Endothelial cell of umbilical vein (primary cell): ENCODE measurements around the gene GCDH. TPM values are rescaled to one million over a fixed set of nuclear protein-coding genes. Genes with fewer than 3 reads are reported as not detected.

Source experiments
- BruUV-seq: library from RNA; stranded (reverse); fragments of 400-500 nt; replicated peaks from 2 replicates; lab custom pipeline; 2021; lab: Mats Ljungman, UMichigan
- CTCF ChIA-PET: fragments of 300-600, 350-600 bp; sonication (Branson Sonifier 250); formaldehyde crosslinking; loops from one replicate; lab custom pipeline; 2021; ENCODE audit warnings: antibody characterized with exemption, inconsistent platforms; lab: Charles Lee
- POLR2A ChIA-PET: fragments of 300-600, 350-600 bp; sonication (Branson Sonifier 250); formaldehyde crosslinking; loops from one replicate; lab custom pipeline; 2021; ENCODE audit warnings: antibody characterized with exemption, inconsistent platforms; lab: Charles Lee
- DNase-seq: peaks from one replicate; pipeline ENCODE4 v3.0.0-alpha.2; 2011; ENCODE audit warnings: low read depth, low spot score
- FAIRE-seq: peaks from 2 replicates; lab custom pipeline; 2011; peaks lifted over from hg19 to GRCh38; lab: Jason Lieb, UNC
- H2AFZ ChIP-seq: 2 replicates; pipeline ENCODE4 v1.6.0; 2012; ENCODE audit warnings: low read depth, low read length, control low read depth, inconsistent platforms
- H3K27ac ChIP-seq: 2 replicates; pipeline ENCODE4 v1.5.1; 2011; ENCODE audit warnings: low read depth, mild to moderate bottlenecking, control low read depth, low read length, moderate library complexity; ENCODE audit not compliant: insufficient read depth
- H3K27me3 ChIP-seq, 2 experiments: 2 replicates each; pipeline versions ENCODE4 v1.6.0 to v1.6.1; 2011; ENCODE audit warnings: low read length in 2 of 2, mixed read lengths in 1 of 2; ENCODE audit not compliant: control insufficient read depth in 2 of 2, insufficient read depth in 2 of 2
- H3K36me3 ChIP-seq, 2 experiments: 2 replicates in 1 of 2; 3 replicates in 1 of 2; pipeline ENCODE4 v1.5.1; 2011; ENCODE audit warnings: low read length in 2 of 2, mild to moderate bottlenecking in 1 of 2, moderate library complexity in 1 of 2; ENCODE audit not compliant: control insufficient read depth in 2 of 2, insufficient read depth in 2 of 2; ENCODE audit errors: extremely low read depth in 1 of 2
- H3K4me1 ChIP-seq: 3 replicates; pipeline ENCODE4 v1.5.1; 2011; ENCODE audit warnings: mild to moderate bottlenecking, low read length; ENCODE audit not compliant: control insufficient read depth, insufficient read depth; ENCODE audit errors: extremely low read depth
- H3K4me2 ChIP-seq: 2 replicates; pipeline ENCODE4 v1.6.1; 2011; ENCODE audit warnings: low read length, control low read depth, mixed read lengths; ENCODE audit not compliant: insufficient read depth
- H3K4me3 ChIP-seq, 3 experiments: fragments of 200-600 bp in 1 of 3; sonication (generic), shearing (Covaris generic) in 1 of 3; replicated peaks in 1 of 3; 2 replicates each; pipeline ENCODE4 v1.5.1; 2011 to 2016; ENCODE audit warnings: control low read depth in 3 of 3, low read length in 3 of 3, mild to moderate bottlenecking in 2 of 3, inconsistent platforms in 1 of 3, low read depth in 1 of 3, moderate library complexity in 1 of 3; ENCODE audit not compliant: insufficient read depth in 1 of 3
- H3K79me2 ChIP-seq: 2 replicates; pipeline ENCODE4 v1.6.0; 2012; ENCODE audit warnings: low read length, inconsistent platforms; ENCODE audit not compliant: control insufficient read depth, insufficient read depth
- H3K9ac ChIP-seq: replicated peaks from 2 replicates; pipeline ENCODE3; 2011; ENCODE audit warnings: low read length, control low read depth; ENCODE audit not compliant: insufficient read depth; ENCODE audit errors: extremely low read depth
- H3K9me1 ChIP-seq: replicated peaks from 3 replicates; pipeline ENCODE4 v1.6.0; 2011; ENCODE audit warnings: mild to moderate bottlenecking, low read length; ENCODE audit not compliant: control insufficient read depth, insufficient read depth; ENCODE audit errors: extremely low read depth
- H3K9me3 ChIP-seq: replicated peaks from 2 replicates; pipeline ENCODE4 v1.5.1; 2012; ENCODE audit warnings: low read length, inconsistent platforms; ENCODE audit not compliant: control insufficient read depth, insufficient read depth
- H4K20me1 ChIP-seq: replicated peaks from 2 replicates; pipeline ENCODE3; 2011; ENCODE audit warnings: mild to moderate bottlenecking, low read length; ENCODE audit not compliant: control insufficient read depth, insufficient read depth; ENCODE audit errors: extremely low read depth
- EZH2 ChIP-seq: IDR thresholded peaks from 2 replicates; pipeline ENCODE4 v1.6.1; 2012; ENCODE audit warnings: borderline replicate concordance, low read depth, mild to moderate bottlenecking, moderate library complexity, low read length, inconsistent platforms; ENCODE audit not compliant: severe bottlenecking
- FOS ChIP-seq: IDR thresholded peaks from 2 replicates; pipeline ENCODE4 v1.6.1; 2011; ENCODE audit warnings: mild to moderate bottlenecking, low read length, moderate library complexity, borderline replicate concordance; ENCODE audit not compliant: insufficient read depth
- GATA2 ChIP-seq: IDR thresholded peaks from 2 replicates; pipeline ENCODE4 v1.7.0; 2011; ENCODE audit warnings: low read depth, mild to moderate bottlenecking, moderate library complexity, mixed read lengths, low read length; ENCODE audit not compliant: insufficient read length, insufficient read depth
- JUN ChIP-seq: IDR thresholded peaks from 2 replicates; pipeline ENCODE4 v1.6.1; 2011; ENCODE audit warnings: borderline replicate concordance, low read depth; ENCODE audit not compliant: insufficient read length, insufficient read depth
- MYC ChIP-seq: IDR thresholded peaks from one replicate; pipeline ENCODE4 v1.6.1; 2011; ENCODE audit warnings: mild to moderate bottlenecking, low read depth, low read length
- POLR2A ChIP-seq: IDR thresholded peaks from 2 replicates; pipeline ENCODE4 v1.6.1; 2012; ENCODE audit warnings: low read depth, mild to moderate bottlenecking, control low read depth, low read length
- POLR2AphosphoS5 ChIP-seq: IDR thresholded peaks from 2 replicates; pipeline ENCODE4 v1.6.1; 2012; ENCODE audit warnings: low read depth, mild to moderate bottlenecking, control low read depth, low read length, moderate library complexity; ENCODE audit not compliant: insufficient read depth
- dilution Hi-C: fragments of 300-500 bp; cut with MboI; formaldehyde crosslinking; loops from one replicate; pipeline ENCODE4 v1.15.0; 2019; ENCODE audit warnings: low sequenced_read_pairs; ENCODE audit not compliant: extremely low pct_ligation_motif_present
- intact Hi-C: fragments of 100-400 bp; cut with micrococcal nuclease; formaldehyde crosslinking; loops from one replicate; pipeline ENCODE4 v1.10.0; 2022
- polyA plus RNA-seq, 4 experiments: library from polyadenylated mRNA; depleted of rRNA in 3 of 4; stranded (reverse) in 3 of 4; unstranded in 1 of 4; fragments of >200 nt; gene quantifications; 2 replicates each; pipeline versions ENCODE4 v1.2.1 to v1.2.3, GENCODE V29; 2011 to 2012; ENCODE audit warnings: missing spikeins in 1 of 4
- total RNA-seq: library from RNA; stranded (reverse); gene quantifications from 2 replicates; pipeline ENCODE4 v1.2.3, GENCODE V29; 2021
- TF ChIP-seq, protein P1 (sequence below), 2 donors: IDR thresholded peaks; 1 replicate in 1 of 2; 2 replicates in 1 of 2; pipeline ENCODE4 v1.5.1; 2011; ENCODE audit warnings: low read length in 2 of 2, mild to moderate bottlenecking in 2 of 2, moderate library complexity in 2 of 2, control low read depth in 1 of 2, inconsistent platforms in 1 of 2, low read depth in 1 of 2; ENCODE audit not compliant: insufficient read depth in 1 of 2; ENCODE audit errors: extremely low read depth in 1 of 2

The GCDH gene
- total and polyA plus RNA-seq, 2 donors (not counting 3 experiments of a cell fraction or from before 2014, with no cell fraction given) = 27.3 to 35.8 TPM

DNA sequence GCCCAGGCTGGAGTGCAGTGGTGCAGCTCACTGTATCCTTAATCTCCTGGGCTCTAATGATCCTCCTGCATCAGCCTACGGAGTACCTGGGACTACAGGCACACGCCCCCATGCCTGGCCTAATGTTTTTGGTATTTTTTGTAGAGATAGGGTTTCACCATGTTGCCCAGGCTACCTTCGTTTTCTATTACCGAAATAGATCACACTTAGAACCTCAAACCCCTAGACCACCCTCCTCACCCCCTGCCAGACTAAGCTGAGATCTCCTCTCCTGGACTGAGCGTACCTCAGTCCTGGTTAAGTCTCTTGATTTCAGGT, 4.3 kb upstream of the GCDH start:
- H4K20me1 ChIP-seq = no peaks in the 10 kb centered on the region
- POLR2A ChIA-PET = no interaction called here
- BruUV-seq = no TSS peak
- no peaks in the 10 kb centered on the region for H3K36me3 ChIP-seq
- TF ChIP-seq EZH2 (no peak), JUN (no peak), MYC (no peak), POLR2AphosphoS5 (no peak), FOS (no peak), GATA2 (no peak), POLR2A (no peak)
- TF ChIP-seq, protein P1, sequence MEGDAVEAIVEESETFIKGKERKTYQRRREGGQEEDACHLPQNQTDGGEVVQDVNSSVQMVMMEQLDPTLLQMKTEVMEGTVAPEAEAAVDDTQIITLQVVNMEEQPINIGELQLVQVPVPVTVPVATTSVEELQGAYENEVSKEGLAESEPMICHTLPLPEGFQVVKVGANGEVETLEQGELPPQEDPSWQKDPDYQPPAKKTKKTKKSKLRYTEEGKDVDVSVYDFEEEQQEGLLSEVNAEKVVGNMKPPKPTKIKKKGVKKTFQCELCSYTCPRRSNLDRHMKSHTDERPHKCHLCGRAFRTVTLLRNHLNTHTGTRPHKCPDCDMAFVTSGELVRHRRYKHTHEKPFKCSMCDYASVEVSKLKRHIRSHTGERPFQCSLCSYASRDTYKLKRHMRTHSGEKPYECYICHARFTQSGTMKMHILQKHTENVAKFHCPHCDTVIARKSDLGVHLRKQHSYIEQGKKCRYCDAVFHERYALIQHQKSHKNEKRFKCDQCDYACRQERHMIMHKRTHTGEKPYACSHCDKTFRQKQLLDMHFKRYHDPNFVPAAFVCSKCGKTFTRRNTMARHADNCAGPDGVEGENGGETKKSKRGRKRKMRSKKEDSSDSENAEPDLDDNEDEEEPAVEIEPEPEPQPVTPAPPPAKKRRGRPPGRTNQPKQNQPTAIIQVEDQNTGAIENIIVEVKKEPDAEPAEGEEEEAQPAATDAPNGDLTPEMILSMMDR (IDR thresholded peaks at IDR 0.05; ENCODE audit: extremely low read depth in 1 of 2, insufficient read depth in 1 of 2, low read depth in 1 of 2, low read length in 2 of 2) = no peak
- intact Hi-C loops (no loop called here), dilution Hi-C loops (no loop called here)
- no peaks in the 10 kb centered on the region for H3K79me2 ChIP-seq
- no peaks in the 10 kb centered on the region for H3K9me1 ChIP-seq
- H3K27ac ChIP-seq = no peak overlapping the region
- H3K27me3 ChIP-seq = peaks cover 12 to 22% of the 10 kb centered on the region in 2 experiments
- peaks cover 5% of the 10 kb centered on the region for H3K4me1 ChIP-seq
- no peak overlapping the region for H3K4me3 ChIP-seq
- H3K9ac ChIP-seq = no peak overlapping the region
- DNase-seq = no peak
- no peak overlapping the region for H3K4me2 ChIP-seq
- CTCF ChIA-PET = interaction anchor here (0.6 kb wide), 1 partner anchor 346 kb away, joined by 4 read pairs; no protein-coding TSS in a partner anchor
- peak; percentile 15 for FAIRE-seq
- H3K9me3 ChIP-seq = no peaks in the 10 kb centered on the region
- no peak overlapping the region for H2AFZ ChIP-seq
